K562 (cell line): ENCODE data around the gene UMAD1. TPM values are rescaled to one million over a fixed set of nuclear protein-coding genes. Genes with fewer than 3 reads are reported as not detected.

Source experiments
- ATAC-seq: fragments of 200-7000 bp; cut with Tn5 transposase; 3 replicates; pipeline ENCODE4 v1.9.1; 2020; ENCODE audit warnings: moderate library complexity
- BruUV-seq: library from RNA; stranded (reverse); fragments of 400-500 nt; replicated peaks from 2 replicates; lab custom pipeline; 2021; lab: Mats Ljungman, UMichigan
- CTCF ChIA-PET: fragments of 300-600 bp; formaldehyde crosslinking; extraction: SDS; loops from one replicate; lab custom pipeline; 2021; ENCODE audit warnings: low intra/inter-chr PET ratio; lab: Yijun Ruan, JAX
- POLR2A ChIA-PET: fragments of 300-600, 350-650 bp; sonication (Branson Sonifier 250); formaldehyde crosslinking; extraction: SDS; loops from one replicate; lab custom pipeline; 2021; ENCODE audit warnings: antibody characterized with exemption, inconsistent platforms; lab: Yijun Ruan, JAX
- DNase-seq, 4 experiments: peaks; one replicate each; pipeline versions ENCODE4 v3.0.0 to v3.0.0-alpha.2; 2011 to 2018; ENCODE audit warnings: low spot score in 3 of 4, mixed read lengths in 3 of 4; ENCODE audit errors: extremely low read depth in 1 of 4
- FAIRE-seq: peaks from 2 replicates; lab custom pipeline; 2011; peaks lifted over from hg19 to GRCh38; lab: Jason Lieb, UNC
- H2AFZ ChIP-seq: 2 replicates; pipeline ENCODE4 v1.6.0; 2011; ENCODE audit warnings: low read depth, low read length, control low read depth, inconsistent platforms
- H3K27ac ChIP-seq: fragments of 200-600 bp; 3 replicates; pipeline ENCODE4 v1.8.0; 2011; ENCODE audit warnings: low read depth, mild to moderate bottlenecking, control low read depth, inconsistent platforms, low read length, moderate library complexity, mixed read lengths; ENCODE audit errors: extremely low read depth
- H3K27me3 ChIP-seq, 2 experiments: fragments of 300-600 bp in 1 of 2; 2 replicates in 1 of 2; 3 replicates in 1 of 2; pipeline versions ENCODE4 v1.6.0 to v1.8.0; 2011; ENCODE audit warnings: inconsistent platforms in 2 of 2, low read length in 2 of 2, mild to moderate bottlenecking in 1 of 2, mixed read lengths in 1 of 2, moderate library complexity in 1 of 2; ENCODE audit not compliant: control insufficient read depth in 2 of 2, insufficient read depth in 2 of 2
- H3K36me3 ChIP-seq: fragments of 300-600 bp; 3 replicates; pipeline ENCODE4 v1.8.0; 2011; ENCODE audit warnings: mild to moderate bottlenecking, low read length, inconsistent platforms; ENCODE audit not compliant: control insufficient read depth, insufficient read depth
- H3K4me1 ChIP-seq, 2 experiments: fragments of 200-600 bp in 1 of 2; replicated peaks in 1 of 2; 2 replicates in 1 of 2; 3 replicates in 1 of 2; pipeline versions ENCODE4 v1.5.1 to v1.8.0; 2011; ENCODE audit warnings: inconsistent platforms in 2 of 2, low read length in 2 of 2, mild to moderate bottlenecking in 1 of 2, mixed read lengths in 1 of 2, moderate library complexity in 1 of 2; ENCODE audit not compliant: control insufficient read depth in 2 of 2, insufficient read depth in 2 of 2
- H3K4me2 ChIP-seq: 2 replicates; pipeline ENCODE4 v1.6.1; 2011; ENCODE audit warnings: low read length, control low read depth, inconsistent platforms, mixed read lengths; ENCODE audit not compliant: insufficient read depth
- H3K4me3 ChIP-seq: fragments of 200-600 bp; sonication (generic), shearing (Covaris generic); 2 replicates; pipeline ENCODE4 v1.5.1; 2016; ENCODE audit warnings: control low read depth, inconsistent platforms
- H3K79me2 ChIP-seq: fragments of 200-600 bp; 3 replicates; pipeline ENCODE4 v1.8.0; 2011; ENCODE audit warnings: low read length, inconsistent platforms; ENCODE audit not compliant: control insufficient read depth, insufficient read depth
- H3K9ac ChIP-seq, 2 experiments: 2 replicates each; pipeline versions ENCODE4 v1.6.0 to v1.6.1; 2011; ENCODE audit warnings: low read depth in 2 of 2, low read length in 2 of 2, control low read depth in 1 of 2, inconsistent platforms in 1 of 2, mild to moderate bottlenecking in 1 of 2, mixed read lengths in 1 of 2; ENCODE audit not compliant: insufficient read depth in 1 of 2
- H3K9me1 ChIP-seq: one replicate; pipeline ENCODE4 v1.6.0; 2011; ENCODE audit warnings: inconsistent platforms, mild to moderate bottlenecking, low read length, moderate library complexity; ENCODE audit not compliant: control insufficient read depth, insufficient read depth
- H3K9me3 ChIP-seq: replicated peaks from 2 replicates; pipeline ENCODE4 v1.5.1; 2011; ENCODE audit warnings: low read depth, low read length, inconsistent platforms; ENCODE audit not compliant: control insufficient read depth, insufficient read depth
- H4K20me1 ChIP-seq: replicated peaks from 2 replicates; pipeline ENCODE4 v1.6.1; 2011; ENCODE audit warnings: low read length, inconsistent platforms, mixed read lengths; ENCODE audit not compliant: control insufficient read depth, insufficient read depth
- ADNP ChIP-seq: fragments of 200-800 bp; sonication (Bioruptor generic); IDR thresholded peaks from 2 replicates; pipeline ENCODE4 v1.6.1; 2016; ENCODE audit warnings: missing genetic modification characterization, missing compliant biosample characterization
- BCOR ChIP-seq: fragments of 450-650 bp; IDR thresholded peaks from 2 replicates; pipeline ENCODE4 v1.6.1; 2016
- BRD4 ChIP-seq: fragments of 200-600 bp; sonication (generic); IDR thresholded peaks from 2 replicates; pipeline ENCODE4 v1.6.1; 2017; ENCODE audit warnings: inconsistent platforms
- CBX5 ChIP-seq: IDR thresholded peaks from 2 replicates; pipeline ENCODE4 v1.6.1; 2014; ENCODE audit warnings: low read depth, borderline replicate concordance
- HDAC2 ChIP-seq: fragments of 450-650 bp; IDR thresholded peaks from 2 replicates; pipeline ENCODE4 v1.6.1; 2016; ENCODE audit warnings: mild to moderate bottlenecking
- KDM1A ChIP-seq, 2 experiments: fragments of 450-650 bp; IDR thresholded peaks; 2 replicates each; pipeline ENCODE4 v1.6.1; 2016; ENCODE audit warnings: mild to moderate bottlenecking in 2 of 2
- MNT ChIP-seq, 2 experiments: fragments of 450-650 bp; conservative IDR thresholded peaks; 2 replicates each; pipeline ENCODE4 v1.6.1; 2017; ENCODE audit warnings: mild to moderate bottlenecking in 2 of 2, moderate library complexity in 2 of 2
- RBM25 ChIP-seq: fragments of 200-400 bp; formaldehyde crosslinking; IDR thresholded peaks from 2 replicates; pipeline ENCODE4 v1.6.1; 2018; ENCODE audit warnings: low read length, low read depth, moderate library complexity; ENCODE audit not compliant: severe bottlenecking
- RCOR1 ChIP-seq, 2 experiments: IDR thresholded peaks; 2 replicates each; pipeline ENCODE4 v1.6.1; 2012; ENCODE audit warnings: low read depth in 2 of 2, low read length in 2 of 2, borderline replicate concordance in 1 of 2, improper control_type of control experiment in 1 of 2
- SMARCA5 ChIP-seq: fragments of 450-650 bp; IDR thresholded peaks from 2 replicates; pipeline ENCODE4 v1.6.1; 2016
- SREBF2 ChIP-seq: sonication (generic); formaldehyde crosslinking; IDR thresholded peaks from 2 replicates; pipeline ENCODE4 v1.4.0; 2020; ENCODE audit warnings: mild to moderate bottlenecking, missing genetic modification reagents
- THRA ChIP-seq: fragments of 450-650 bp; IDR thresholded peaks from 2 replicates; pipeline ENCODE4 v1.6.1; 2017; ENCODE audit warnings: mild to moderate bottlenecking, moderate library complexity
- ZFP36 ChIP-seq: fragments of 150-350 bp; IDR thresholded peaks from 2 replicates; pipeline ENCODE4 v1.6.1; 2018; ENCODE audit warnings: low read length, low read depth; ENCODE audit not compliant: partially characterized antibody
- ZNF3 ChIP-seq: fragments of 250-450 bp; sonication (Bioruptor Pico); IDR thresholded peaks from 2 replicates; pipeline ENCODE4 v1.5.0; 2021; ENCODE audit warnings: mild to moderate bottlenecking, moderate library complexity
- WGBS: fragments of 100-300 bp; shearing (Covaris generic); methylation state at CpG from one replicate; pipeline ENCODE4 v1.1.6; 2016; ENCODE audit warnings: low coverage, mixed read lengths; ENCODE audit not compliant: insufficient coverage; ENCODE audit errors: missing lambda C conversion rate; 5-methylcytosine and 5-hydroxymethylcytosine counted together
- in situ Hi-C: fragments of 300-500 bp; cut with MboI; formaldehyde crosslinking; loops from 4 replicates; pipeline ENCODE4 v1.15.0; 2018; ENCODE audit warnings: inconsistent platforms, mixed read lengths
- intact Hi-C: fragments of 100-400 bp; cut with micrococcal nuclease; formaldehyde crosslinking; loops from 2 replicates; pipeline ENCODE4 v1.14.2; 2022
- polyA plus RNA-seq, 8 experiments: library from polyadenylated mRNA; depleted of rRNA in 4 of 8; stranded (reverse) in 5 of 8; unstranded in 3 of 8; fragments of >200 nt; fragmentation: Nextera tagmentation in 2 of 8; fragmentation: Illumina TruSeq in 1 of 8; extraction: Ambion mirVana in 2 of 8; extraction: Trizol in 1 of 8; gene quantifications; 2 replicates each; pipeline versions ENCODE4 v1.2.1 to v1.2.3, GENCODE V29; 2011 to 2014; ENCODE audit warnings: inconsistent platforms in 1 of 8, missing spikeins in 1 of 8
- total RNA-seq, 7 experiments: library from RNA; depleted of rRNA in 6 of 7; stranded (reverse); fragments of >200 nt in 6 of 7; fragmentation: Illumina TruSeq in 2 of 7; extraction: Trizol in 2 of 7; gene quantifications; 2 replicates each; pipeline versions ENCODE4 v1.2.1 to v1.2.3, GENCODE V29; 2011 to 2021; ENCODE audit warnings: low replicate concordance in 1 of 7

UMAD1 gene
- total and polyA plus RNA-seq, 9 of the 15 experiments (the other 6 are each of a cell fraction or from before 2014, with no cell fraction given): 9.0 to 26.7 (median 13.3) TPM

- in situ Hi-C loops: no loop called here
- Histone ChIP-seq H3K36me3 (no peaks in the 10 kb centered on the region), H3K27me3 (no peaks in the 10 kb centered on the region), H3K4me1 (no peaks in the 10 kb centered on the region), H2AFZ (no peak overlapping the region)
- TF ChIP-seq SMARCA5 (peak; percentile 24; the same call in 1 of the 2 replicates), RBM25 (peak; percentile 96), BRD4 (no peak), CBX5 (no peak), ZFP36 (peak; percentile 82), RCOR1 (IDR thresholded peaks at IDR 0.05; ENCODE audit: borderline replicate concordance in 1 of 2, low read depth in 2 of 2, low read length in 2 of 2) (0 out of 4 replicates have a peak, but pooled peaks of 1 of the 2 experiments have one; percentile 39), MNT (conservative IDR thresholded peaks at IDR 0.05) (no peak), KDM1A (IDR thresholded peaks at IDR 0.05) (0 out of 4 replicates have a peak, but pooled peaks of 1 of the 2 experiments have one; percentile 26), BCOR (peak; percentile 76), ZNF3 (CRISPR knock-in tag) (no peak), THRA (no peak), ADNP (peak; percentile 56; the same call in 1 of the 2 replicates), SREBF2 (CRISPR knock-in tag) (no peak), HDAC2 (0 out of 2 replicates have a peak, but pooled peaks have one; percentile 17)
- TF ChIP-seq, all 486 proteins: peak for 8
- Histone ChIP-seq H3K27ac (no peak overlapping the region), H3K79me2 (no peaks in the 10 kb centered on the region), H3K4me2 (no peak overlapping the region), H4K20me1 (no peaks in the 10 kb centered on the region), H3K4me3 (no peak overlapping the region), H3K9ac (no peak overlapping the region), H3K9me1 (no peaks in the 10 kb centered on the region), H3K9me3 (no peaks in the 10 kb centered on the region)
- ChIA-PET CTCF (no interaction called here), POLR2A (no interaction called here)
- 38% methylated on average over 2 of the region's 2 CpGs for WGBS
- BruUV-seq: no TSS peak
- intact Hi-C loops: no loop called here
- FAIRE-seq (no peak), DNase-seq (no peak), ATAC-seq (no peak)
These were observed 110.2 kb downstream of the UMAD1 start for GRCh38 chr7:7750571-7751242.
